Measurements from ENCODE around the gene SLC6A20.

- TF ChIP-seq, protein P1, sequence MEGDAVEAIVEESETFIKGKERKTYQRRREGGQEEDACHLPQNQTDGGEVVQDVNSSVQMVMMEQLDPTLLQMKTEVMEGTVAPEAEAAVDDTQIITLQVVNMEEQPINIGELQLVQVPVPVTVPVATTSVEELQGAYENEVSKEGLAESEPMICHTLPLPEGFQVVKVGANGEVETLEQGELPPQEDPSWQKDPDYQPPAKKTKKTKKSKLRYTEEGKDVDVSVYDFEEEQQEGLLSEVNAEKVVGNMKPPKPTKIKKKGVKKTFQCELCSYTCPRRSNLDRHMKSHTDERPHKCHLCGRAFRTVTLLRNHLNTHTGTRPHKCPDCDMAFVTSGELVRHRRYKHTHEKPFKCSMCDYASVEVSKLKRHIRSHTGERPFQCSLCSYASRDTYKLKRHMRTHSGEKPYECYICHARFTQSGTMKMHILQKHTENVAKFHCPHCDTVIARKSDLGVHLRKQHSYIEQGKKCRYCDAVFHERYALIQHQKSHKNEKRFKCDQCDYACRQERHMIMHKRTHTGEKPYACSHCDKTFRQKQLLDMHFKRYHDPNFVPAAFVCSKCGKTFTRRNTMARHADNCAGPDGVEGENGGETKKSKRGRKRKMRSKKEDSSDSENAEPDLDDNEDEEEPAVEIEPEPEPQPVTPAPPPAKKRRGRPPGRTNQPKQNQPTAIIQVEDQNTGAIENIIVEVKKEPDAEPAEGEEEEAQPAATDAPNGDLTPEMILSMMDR (IDR thresholded peaks at IDR 0.05) = no peak
- TF ChIP-seq POLR2A (IDR thresholded peaks at IDR 0.05) = no peak
These were observed 65.8 kb downstream of the SLC6A20 start for GRCh38 chr3:45730409-45731154.
